Esophagus muscularis mucosa (tissue), 4 donors: ENCODE measurements around the gene SULT1A2. TPM values are rescaled to one million over a fixed set of nuclear protein-coding genes. Genes with fewer than 3 reads are reported as not detected.

Experiments used
- DNase-seq: peaks from one replicate; pipeline ENCODE4 v3.0.0-alpha.2; 2017; ENCODE audit errors: extremely low spot score
- H3K27ac ChIP-seq, 4 donors: fragments of 200-600 bp; sonication (generic); replicated peaks in 1 of 4; 1 replicate in 3 of 4; 2 replicates in 1 of 4; pipeline ENCODE4 v1.5.1; 2016 to 2019; ENCODE audit warnings: mild to moderate bottlenecking in 1 of 4
- H3K27me3 ChIP-seq, 4 donors: fragments of 200-600 bp; sonication (generic); one replicate each; pipeline versions ENCODE4 v1.5.1 to v1.6.0; 2016 to 2019
- H3K36me3 ChIP-seq, 4 donors: fragments of 200-600 bp; sonication (generic); one replicate each; pipeline ENCODE4 v1.5.1; 2016 to 2019
- H3K4me1 ChIP-seq, 4 donors: fragments of 200-600 bp; sonication (generic); one replicate each; pipeline ENCODE4 v1.5.1; 2016 to 2019
- H3K4me3 ChIP-seq, 4 donors: fragments of 200-600 bp; sonication (generic); 1 replicate in 2 of 4; 2 replicates in 2 of 4; pipeline ENCODE4 v1.5.1; 2016 to 2019; ENCODE audit warnings: mild to moderate bottlenecking in 4 of 4, moderate library complexity in 1 of 4
- H3K9me3 ChIP-seq, 4 donors: fragments of 200-600 bp; sonication (generic); 1 replicate in 3 of 4; 2 replicates in 1 of 4; pipeline ENCODE4 v1.5.1; 2016 to 2019
- EP300 ChIP-seq: sonication (generic); formaldehyde crosslinking; IDR thresholded peaks from one replicate; pipeline ENCODE4 v1.6.1; 2017; ENCODE audit warnings: antibody characterized with exemption
- POLR2A ChIP-seq: fragments of 450-650 bp; IDR thresholded peaks from one replicate; pipeline ENCODE4 v1.6.1; 2017; ENCODE audit warnings: antibody characterized with exemption, moderate library complexity, mild to moderate bottlenecking, low read depth
- POLR2AphosphoS5 ChIP-seq, 2 donors: sonication (generic); formaldehyde crosslinking; IDR thresholded peaks; one replicate each; pipeline ENCODE4 v1.6.1; 2017; ENCODE audit warnings: antibody characterized with exemption in 2 of 2
- WGBS: methylation state at CpG from one replicate; pipeline ENCODE4 v1.1.5; 2018; 5-methylcytosine and 5-hydroxymethylcytosine counted together
- intact Hi-C: fragments of 100-400 bp; cut with DNase I; formaldehyde crosslinking; loops from one replicate; pipeline ENCODE4 v1.15.1; 2023
- total RNA-seq, 4 donors: library from RNA; depleted of rRNA; stranded (reverse); fragments of >200 nt; gene quantifications; one replicate each; pipeline versions ENCODE4 v1.1.0 to v1.2.1, GENCODE V29; 2016
- TF ChIP-seq, protein P1 (sequence below), 3 experiments: fragments of 200-600 bp in 2 of 3; fragments of 450-650 bp in 1 of 3; sonication (generic) in 2 of 3; IDR thresholded peaks; one replicate each; pipeline ENCODE4 v1.5.1; 2017 to 2019; ENCODE audit warnings: antibody characterized with exemption in 3 of 3, mild to moderate bottlenecking in 2 of 3, moderate library complexity in 1 of 3

SULT1A2 gene
- total RNA-seq, 4 donors from 2014 or later, result 0.97 to 1.8 (median 1.3) TPM; not detected in 1

DNA sequence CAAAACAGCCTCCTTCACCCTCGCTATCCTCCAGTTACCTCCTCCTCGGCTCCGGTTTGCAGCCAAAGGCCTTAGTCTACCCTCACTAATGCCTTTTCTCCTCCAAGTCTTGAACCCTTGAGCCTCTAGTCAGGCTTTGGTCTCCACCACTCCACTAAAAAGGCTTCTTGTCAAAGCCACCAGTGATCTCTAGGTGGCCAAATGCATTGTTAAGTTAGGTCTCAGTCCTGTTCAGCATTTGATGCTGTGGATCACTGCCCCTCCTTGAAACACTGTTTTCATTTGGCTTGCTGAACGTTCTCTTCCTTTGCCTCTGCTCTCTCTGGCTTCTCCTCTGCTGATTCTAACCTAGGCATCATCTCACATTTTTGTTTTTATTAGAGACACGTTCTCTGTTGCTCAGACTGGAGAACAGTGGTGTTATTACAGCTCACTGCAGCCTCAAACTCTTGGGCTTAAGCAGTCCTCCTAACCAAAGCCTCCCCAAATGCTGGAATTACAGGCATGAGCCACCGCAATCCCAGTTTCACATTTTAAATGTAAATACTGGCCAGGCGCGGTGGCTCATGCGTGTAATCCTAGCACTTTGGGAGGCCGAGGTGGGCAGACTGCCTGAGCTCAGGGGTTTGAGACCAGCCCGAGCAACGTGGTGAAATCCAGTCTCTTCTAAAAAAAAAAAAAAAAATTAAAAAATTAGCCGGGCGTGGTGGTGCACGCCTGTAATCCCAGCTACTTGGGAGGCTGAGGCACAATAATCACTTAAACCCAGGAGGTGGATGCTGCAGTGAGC lies 42.0 kb downstream of the SULT1A2 start:
- DNase-seq, result no peak
- H3K27ac ChIP-seq, result peak overlapping the region; percentile 92 to 98 (median 96)
- WGBS, result 82% methylated on average over 15 of the region's 15 CpGs
- TF ChIP-seq, protein P1, sequence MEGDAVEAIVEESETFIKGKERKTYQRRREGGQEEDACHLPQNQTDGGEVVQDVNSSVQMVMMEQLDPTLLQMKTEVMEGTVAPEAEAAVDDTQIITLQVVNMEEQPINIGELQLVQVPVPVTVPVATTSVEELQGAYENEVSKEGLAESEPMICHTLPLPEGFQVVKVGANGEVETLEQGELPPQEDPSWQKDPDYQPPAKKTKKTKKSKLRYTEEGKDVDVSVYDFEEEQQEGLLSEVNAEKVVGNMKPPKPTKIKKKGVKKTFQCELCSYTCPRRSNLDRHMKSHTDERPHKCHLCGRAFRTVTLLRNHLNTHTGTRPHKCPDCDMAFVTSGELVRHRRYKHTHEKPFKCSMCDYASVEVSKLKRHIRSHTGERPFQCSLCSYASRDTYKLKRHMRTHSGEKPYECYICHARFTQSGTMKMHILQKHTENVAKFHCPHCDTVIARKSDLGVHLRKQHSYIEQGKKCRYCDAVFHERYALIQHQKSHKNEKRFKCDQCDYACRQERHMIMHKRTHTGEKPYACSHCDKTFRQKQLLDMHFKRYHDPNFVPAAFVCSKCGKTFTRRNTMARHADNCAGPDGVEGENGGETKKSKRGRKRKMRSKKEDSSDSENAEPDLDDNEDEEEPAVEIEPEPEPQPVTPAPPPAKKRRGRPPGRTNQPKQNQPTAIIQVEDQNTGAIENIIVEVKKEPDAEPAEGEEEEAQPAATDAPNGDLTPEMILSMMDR (IDR thresholded peaks at IDR 0.05), result no peak
- TF ChIP-seq EP300 (no peak), POLR2AphosphoS5 (IDR thresholded peaks at IDR 0.05) (no peak), POLR2A (no peak)
- peak overlapping the region; percentile 60 to 78 (median 66) for H3K4me3 ChIP-seq
- no peaks in the 10 kb centered on the region for H3K27me3 ChIP-seq
- H3K4me1 ChIP-seq, result peaks cover 10 to 30% (median 22%) of the 10 kb centered on the region in 4 donors
- peaks cover 6 to 32% (median 25%) of the 10 kb centered on the region in 4 donors for H3K36me3 ChIP-seq
- intact Hi-C loops, result loop anchor here (2.0 kb wide), 1 partner anchor 64 kb away; no protein-coding TSS in a partner anchor
- no peaks in the 10 kb centered on the region for H3K9me3 ChIP-seq

DNA sequence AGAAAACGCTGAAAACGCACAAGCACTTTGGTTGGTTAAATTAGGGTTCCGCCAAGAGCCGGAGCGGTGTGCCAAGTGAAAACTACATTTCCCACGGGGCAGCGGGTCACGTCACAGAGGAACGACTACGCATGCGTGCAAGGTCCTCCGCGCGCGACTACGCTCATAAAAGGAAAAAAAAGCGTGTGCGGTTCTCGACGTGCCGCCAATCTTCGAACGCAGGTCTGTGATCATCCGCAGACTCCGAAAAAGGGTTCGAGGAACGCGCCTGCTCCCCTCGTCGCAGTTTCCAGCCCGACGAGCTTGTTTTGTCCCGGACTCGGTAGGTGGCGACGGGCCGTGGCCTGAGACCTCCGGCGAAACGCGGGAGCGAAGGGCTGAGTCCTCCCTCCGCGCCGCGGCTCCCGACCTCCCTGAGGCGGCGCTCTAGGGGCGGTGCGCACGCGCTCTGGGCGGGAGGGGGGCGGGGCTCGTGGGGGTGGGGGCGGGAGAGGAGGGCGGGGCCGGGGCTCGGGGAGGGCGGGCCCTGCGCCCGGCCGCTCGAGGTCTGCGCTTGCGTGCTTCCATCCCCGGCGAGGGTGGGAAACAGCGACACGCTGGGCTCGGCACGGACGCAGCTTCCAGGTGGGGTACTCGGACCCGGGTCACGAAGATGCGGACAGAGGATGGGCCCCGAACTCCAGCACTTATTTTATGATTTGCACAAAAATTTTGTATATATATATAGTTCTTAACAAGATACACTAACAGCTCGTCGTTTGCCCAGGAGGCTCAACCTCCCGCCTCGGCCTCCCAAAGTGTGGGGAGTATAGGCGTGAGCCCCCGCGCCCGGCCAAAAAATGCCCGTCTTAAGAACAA lies 42.8 kb downstream of the SULT1A2 start, which contains the start of gene SGF29:
Gene SGF29, plus strand, starts transcription at position 145 of the 858 bp plus-strand sequence. CDS start 27,150 bp downstream, outside the sequence.
- peak; percentile 98 for DNase-seq
- intact Hi-C loops, result loop anchor here (2.0 kb wide), 1 partner anchor 63 kb away; no protein-coding TSS in a partner anchor
- TF ChIP-seq, protein P1 (IDR thresholded peaks at IDR 0.05), result peak; percentile 19 to 43 (median 33)
- TF ChIP-seq POLR2AphosphoS5 (IDR thresholded peaks at IDR 0.05), result peak; percentile 98 to 99
- TF ChIP-seq EP300, result no peak
- TF ChIP-seq POLR2A, result peak; percentile 93
- peak within 1 kb of the TSS; percentile 60 to 78 (median 66) for H3K4me3 ChIP-seq
- peak within 1 kb of the TSS; percentile 92 to 98 (median 96) for H3K27ac ChIP-seq
- peaks cover 10 to 30% (median 22%) of the 10 kb centered on the region in 4 donors for H3K4me1 ChIP-seq
- WGBS, result 1% methylated on average over 62 of the region's 88 CpGs
- no peaks in the 10 kb centered on the region for H3K9me3 ChIP-seq
- peaks cover 6 to 26% (median 19%) of the 10 kb centered on the region in 4 donors for H3K36me3 ChIP-seq
- no peaks in the 10 kb centered on the region for H3K27me3 ChIP-seq

DNA sequence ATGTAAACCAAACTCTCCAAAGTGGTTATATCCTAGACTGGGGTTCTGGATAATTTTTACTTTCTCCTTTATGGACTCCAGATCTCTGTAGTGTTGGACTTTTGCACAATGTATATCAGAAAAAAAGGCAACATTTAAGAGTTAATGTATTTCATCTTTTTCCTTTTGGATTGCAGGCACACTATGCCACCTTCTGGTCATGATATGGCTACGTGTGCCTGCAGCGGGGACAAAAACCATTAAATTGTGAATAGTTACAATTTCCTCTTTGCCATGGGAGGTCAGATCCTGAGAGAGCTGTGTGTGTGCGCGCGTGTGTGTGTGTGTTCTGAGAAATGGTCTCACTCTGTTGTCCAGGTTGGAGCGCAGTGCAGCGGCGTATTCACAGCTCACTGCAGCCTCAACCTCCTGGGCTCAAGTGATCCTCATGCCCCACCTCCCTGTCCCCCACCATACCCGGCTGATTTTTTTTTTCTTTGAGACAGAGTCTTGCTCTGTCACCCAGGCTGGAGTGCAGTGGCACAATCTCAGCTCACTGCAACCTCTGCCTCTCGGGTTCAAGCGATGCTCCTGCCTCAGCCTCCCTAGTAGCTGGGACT lies 47.5 kb downstream of the SULT1A2 start:
- 30% methylated on average over 11 of the region's 11 CpGs for WGBS
- no peaks in the 10 kb centered on the region for H3K9me3 ChIP-seq
- TF ChIP-seq, protein P1 (IDR thresholded peaks at IDR 0.05), result peak; percentile 42 to 59 (median 49)
- TF ChIP-seq POLR2A (no peak), EP300 (no peak)
- H3K4me3 ChIP-seq, result no peak overlapping the region
- no peaks in the 10 kb centered on the region for H3K36me3 ChIP-seq
- DNase-seq, result no peak
- H3K27me3 ChIP-seq, result peaks cover 0 to 4% (median 0%) of the 10 kb centered on the region in 4 donors
- H3K27ac ChIP-seq, result no peak overlapping the region
- intact Hi-C loops, result no loop called here
- H3K4me1 ChIP-seq, result peaks cover 5 to 11% (median 8%) of the 10 kb centered on the region in 4 donors

DNA sequence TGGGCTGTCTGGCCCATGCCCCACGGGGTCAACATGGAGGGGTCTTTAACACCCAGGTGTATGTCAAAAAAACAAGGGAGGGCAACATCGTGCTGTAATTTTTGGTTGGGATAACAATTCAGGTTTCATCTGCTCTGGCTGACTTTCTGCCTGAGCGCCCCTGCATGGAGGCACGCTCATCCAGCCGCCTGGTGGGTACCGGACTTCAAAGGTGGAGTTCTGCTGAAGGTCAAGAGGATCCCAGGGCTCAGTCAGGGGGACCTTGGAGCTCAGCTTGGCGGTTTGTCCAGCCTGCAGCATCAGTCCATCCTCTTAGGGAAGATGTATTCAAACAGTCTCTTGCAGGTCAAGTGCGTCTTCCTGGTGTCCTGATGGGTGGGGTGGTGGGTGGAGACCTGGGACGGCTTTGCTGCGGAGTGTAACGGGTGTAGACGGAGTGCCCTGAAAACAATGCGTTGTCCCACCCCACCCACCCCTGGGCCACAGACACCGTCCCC lies 48.5 kb downstream of the SULT1A2 start:
- Histone ChIP-seq H3K4me1 (peaks cover 3 to 6% (median 4%) of the 10 kb centered on the region in 4 donors), H3K27ac (no peak overlapping the region), H3K9me3 (no peaks in the 10 kb centered on the region), H3K36me3 (no peaks in the 10 kb centered on the region), H3K27me3 (peaks cover 0 to 4% (median 0%) of the 10 kb centered on the region in 4 donors), H3K4me3 (no peak overlapping the region)
- intact Hi-C loops, result no loop called here
- no peak for DNase-seq
- TF ChIP-seq EP300 (no peak), POLR2AphosphoS5 (IDR thresholded peaks at IDR 0.05) (no peak), POLR2A (no peak)
- TF ChIP-seq, protein P1 (IDR thresholded peaks at IDR 0.05), result no peak
- 88% methylated on average over 14 of the region's 14 CpGs for WGBS
